SU-DHL-6 (cell line): ENCODE results near the gene GCM1.

Experiments
- H2AFZ ChIP-seq: fragments of 200-600 bp; sonication (generic); 2 replicates; pipeline ENCODE4 v1.6.1; 2014; ENCODE audit warnings: low read depth, mild to moderate bottlenecking, moderate library complexity, mixed read lengths, antibody characterized with exemption, low read length; ENCODE audit not compliant: severe bottlenecking
- H3F3A ChIP-seq: fragments of 200-600 bp; shearing (Covaris generic); 2 replicates; pipeline ENCODE4 v1.6.0; 2016; ENCODE audit warnings: antibody characterized with exemption, mild to moderate bottlenecking; ENCODE audit not compliant: insufficient read depth
- H3K27ac ChIP-seq: fragments of 200-600 bp; sonication (generic); 2 replicates; pipeline ENCODE4 v1.5.1; 2016; ENCODE audit warnings: low read depth, mild to moderate bottlenecking, low read length, moderate library complexity, mixed read lengths
- H3K27me3 ChIP-seq: fragments of 200-600 bp; sonication (generic), shearing (Covaris generic); 2 replicates; pipeline ENCODE4 v1.6.0; 2014; ENCODE audit warnings: mild to moderate bottlenecking, low read length
- H3K36me3 ChIP-seq: fragments of 200-600 bp; sonication (generic); 2 replicates; pipeline ENCODE4 v1.6.1; 2014; ENCODE audit warnings: mild to moderate bottlenecking, low read length, mixed read lengths
- H3K4me2 ChIP-seq: fragments of 300-600, 200-600 bp; shearing (Covaris generic), sonication (generic); 2 replicates; pipeline ENCODE4 v1.6.0; 2014; ENCODE audit warnings: low read length, low read depth, mild to moderate bottlenecking; ENCODE audit not compliant: poor library complexity, severe bottlenecking
- H3K4me3 ChIP-seq: fragments of 200-600 bp; sonication (generic); 2 replicates; pipeline ENCODE4 v1.5.1; 2014; ENCODE audit warnings: antibody characterized with exemption, low read length, mild to moderate bottlenecking, mixed read lengths; ENCODE audit not compliant: insufficient read depth, poor library complexity, severe bottlenecking
- H3K79me2 ChIP-seq: fragments of 200-600 bp; sonication (generic); 2 replicates; pipeline ENCODE4 v1.6.1; 2014; ENCODE audit warnings: mild to moderate bottlenecking, low read length, moderate library complexity; ENCODE audit not compliant: insufficient read depth
- H3K9ac ChIP-seq: fragments of 200-600 bp; sonication (generic); 2 replicates; pipeline ENCODE4 v1.7.0; 2014; ENCODE audit warnings: mild to moderate bottlenecking, low read length
- H3K9me2 ChIP-seq: fragments of 200-600 bp; sonication (generic); replicated peaks from 2 replicates; pipeline ENCODE4 v1.6.1; 2014; ENCODE audit warnings: low read length; ENCODE audit not compliant: insufficient read depth
- H3K9me3 ChIP-seq: fragments of 200-600 bp; sonication (generic); 2 replicates; pipeline ENCODE4 v1.6.1; 2014; ENCODE audit warnings: low read length, mixed read lengths; ENCODE audit not compliant: insufficient read depth
- H4K20me1 ChIP-seq: fragments of 200-600 bp; sonication (generic); 2 replicates; pipeline ENCODE4 v1.6.1; 2014; ENCODE audit warnings: low read depth, mild to moderate bottlenecking, antibody characterized with exemption, low read length, moderate library complexity, mixed read lengths
- CTCF ChIP-seq: fragments of 200-600 bp; sonication (generic); IDR thresholded peaks from one replicate; pipeline ENCODE4 v1.5.1; 2017; ENCODE audit warnings: antibody characterized with exemption, mild to moderate bottlenecking, low read length, moderate library complexity; ENCODE audit not compliant: insufficient read depth, poor library complexity, severe bottlenecking
- EZH2phosphoT487 ChIP-seq: fragments of 200-600 bp; sonication (generic), shearing (Covaris generic); conservative IDR thresholded peaks from 2 replicates; pipeline ENCODE4 v1.6.1; 2018; ENCODE audit warnings: mild to moderate bottlenecking, antibody characterized with exemption, low read length, moderate library complexity, mixed read lengths

GCM1 gene

GRCh38 chr6:53112871-53113270 lies 35.8 kb downstream of the GCM1 start:
- H3K27me3 ChIP-seq = no peaks in the 10 kb centered on the region
- no peaks in the 10 kb centered on the region for H3K9me2 ChIP-seq
- no peaks in the 10 kb centered on the region for H3K36me3 ChIP-seq
- H3K9me3 ChIP-seq = no peaks in the 10 kb centered on the region
- no peaks in the 10 kb centered on the region for H4K20me1 ChIP-seq
- TF ChIP-seq EZH2phosphoT487 (no peak), CTCF (no peak)
- no peak overlapping the region for H3K4me2 ChIP-seq
- no peak overlapping the region for H3K4me3 ChIP-seq
- H3F3A ChIP-seq = no peaks in the 10 kb centered on the region
- H3K9ac ChIP-seq = no peak overlapping the region
- no peak overlapping the region for H3K27ac ChIP-seq
- no peaks in the 10 kb centered on the region for H3K79me2 ChIP-seq
- H2AFZ ChIP-seq = no peak overlapping the region

- Histone ChIP-seq H3K27ac (no peak overlapping the region), H3K4me2 (no peak overlapping the region), H3K9ac (no peak overlapping the region), H4K20me1 (no peaks in the 10 kb centered on the region), H3K27me3 (no peaks in the 10 kb centered on the region), H3K4me3 (no peak overlapping the region), H3F3A (no peaks in the 10 kb centered on the region), H2AFZ (no peak overlapping the region), H3K79me2 (no peaks in the 10 kb centered on the region), H3K9me3 (no peaks in the 10 kb centered on the region), H3K9me2 (no peaks in the 10 kb centered on the region), H3K36me3 (no peaks in the 10 kb centered on the region)
- no peak for TF ChIP-seq EZH2phosphoT487
- TF ChIP-seq CTCF = no peak
Measured at GRCh38 chr6:53112404-53112803, 36.2 kb downstream of the GCM1 start.

- TF ChIP-seq EZH2phosphoT487 (no peak), CTCF (no peak)
- no peaks in the 10 kb centered on the region for H4K20me1 ChIP-seq
- no peaks in the 10 kb centered on the region for H3K36me3 ChIP-seq
- no peak overlapping the region for H2AFZ ChIP-seq
- no peaks in the 10 kb centered on the region for H3K79me2 ChIP-seq
- H3K27me3 ChIP-seq = no peaks in the 10 kb centered on the region
- no peak overlapping the region for H3K4me3 ChIP-seq
- no peaks in the 10 kb centered on the region for H3K9me2 ChIP-seq
- H3F3A ChIP-seq = no peaks in the 10 kb centered on the region
- no peak overlapping the region for H3K4me2 ChIP-seq
- no peak overlapping the region for H3K9ac ChIP-seq
- no peak overlapping the region for H3K27ac ChIP-seq
- H3K9me3 ChIP-seq = no peaks in the 10 kb centered on the region
Measured at GRCh38 chr6:53111865-53112264, 36.8 kb downstream of the GCM1 start.
